NB4 (cell line): ENCODE results near the gene MAPK1.
A peak's percentile ranks its signal among the peaks of the same experiment; 100 is the strongest.
"Not testable (repeated sequence)": the region's sequence is repeated elsewhere in the genome, so short reads cannot be mapped to it uniquely, and the experiment has no call there.

Source experiments
- DNase-seq: peaks from one replicate; pipeline ENCODE4 v3.0.0; 2010; ENCODE audit warnings: low read depth
- H3K4me3 ChIP-seq: one replicate; pipeline ENCODE4 v1.5.1; 2011; ENCODE audit warnings: mild to moderate bottlenecking, low read depth, low read length, moderate library complexity
- CTCF ChIP-seq: IDR thresholded peaks from one replicate; pipeline ENCODE4 v1.5.1; 2012; ENCODE audit warnings: low read depth, low read length
- MAX ChIP-seq: IDR thresholded peaks from 2 replicates; pipeline ENCODE4 v1.6.1; 2011; ENCODE audit warnings: low read depth, low read length
- MYC ChIP-seq: IDR thresholded peaks from 2 replicates; pipeline ENCODE4 v1.6.1; 2011; ENCODE audit warnings: low read depth, low read length
- POLR2A ChIP-seq: IDR thresholded peaks from 2 replicates; pipeline ENCODE4 v1.6.1; 2011; ENCODE audit warnings: mild to moderate bottlenecking; ENCODE audit not compliant: insufficient read length; ENCODE audit errors: extremely low read depth

The MAPK1 gene

GRCh38 chr22:21754523-21754922, 112.9 kb downstream of the MAPK1 start:
- peak; percentile 95 for DNase-seq
- TF ChIP-seq POLR2A: no peak
- peak; percentile 91 for TF ChIP-seq MAX
- peak; percentile 90 for TF ChIP-seq MYC
- no peak overlapping the region for H3K4me3 ChIP-seq

GRCh38 chr22:21753374-21754111, 113.9 kb downstream of the MAPK1 start:
- DNase-seq: no peak
- no peak overlapping the region for H3K4me3 ChIP-seq
- TF ChIP-seq MYC (no peak), MAX (no peak), POLR2A (no peak), CTCF (no peak)

GRCh38 chr22:21752276-21752675, 115.2 kb downstream of the MAPK1 start:
- no peak for DNase-seq
- no peak overlapping the region for H3K4me3 ChIP-seq
- TF ChIP-seq MAX: no peak
- TF ChIP-seq POLR2A: no peak

GRCh38 chr22:21745948-21746347, 121.5 kb downstream of the MAPK1 start:
- no peak for DNase-seq
- TF ChIP-seq CTCF (no peak), MAX (no peak), POLR2A (no peak), MYC (no peak)
- H3K4me3 ChIP-seq: no peak overlapping the region

- not testable (repeated sequence) for DNase-seq
These were observed 122.5 kb downstream of the MAPK1 start for GRCh38 chr22:21744917-21745316.

GRCh38 chr22:21741790-21742189, 125.7 kb downstream of the MAPK1 start:
- DNase-seq: no peak
- TF ChIP-seq POLR2A (no peak), CTCF (no peak), MAX (no peak), MYC (no peak)
- no peak overlapping the region for H3K4me3 ChIP-seq

More at GRCh38 chr22:21744917-21745316, 122.5 kb downstream of the MAPK1 start:
- not testable (repeated sequence) for H3K4me3 ChIP-seq

- H3K4me3 ChIP-seq: no peak overlapping the region
- DNase-seq: no peak
- no peak for TF ChIP-seq POLR2A
- no peak for TF ChIP-seq CTCF
- no peak for TF ChIP-seq MAX
- no peak for TF ChIP-seq MYC
These were observed 126.4 kb downstream of the MAPK1 start for GRCh38 chr22:21741059-21741458.
